ENCODE results near the gene HSD17B3.

DNA sequence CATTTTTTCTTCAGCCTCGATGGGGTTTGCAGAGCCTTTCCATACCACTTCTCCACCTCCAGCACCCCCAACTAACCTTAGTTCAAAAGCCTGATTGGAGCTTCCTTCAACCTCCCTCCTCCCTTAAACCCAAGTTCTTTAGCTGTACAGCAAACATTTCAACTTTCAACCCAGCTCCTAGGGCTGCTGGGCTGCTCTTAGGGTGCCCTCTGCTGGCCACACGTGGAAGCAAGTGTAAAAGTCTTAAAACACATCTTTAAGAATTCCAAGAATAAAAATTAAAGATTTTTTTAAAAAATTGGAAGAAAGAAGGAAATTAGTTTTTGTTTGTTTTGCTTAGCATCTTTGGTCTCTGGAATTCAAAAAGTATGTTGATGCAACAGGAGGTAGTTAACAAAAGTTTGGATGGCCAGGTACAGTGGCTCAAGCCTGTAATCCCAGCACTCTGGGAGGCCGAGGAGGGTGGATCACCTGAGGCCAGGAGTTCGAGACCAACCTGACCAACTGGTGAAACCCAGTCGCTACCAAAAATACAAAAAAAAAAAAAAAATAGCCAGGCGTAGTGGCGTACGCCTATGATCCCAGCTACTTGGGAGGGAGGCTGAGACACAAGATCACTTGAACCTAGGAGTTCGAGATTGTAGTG is 15.5 kb upstream of the HSD17B3 start:
- no peak for TF ChIP-seq POLR2A (IDR thresholded peaks at IDR 0.05)
- peak; percentile 67 to 79 (median 72) for TF ChIP-seq CTCF (IDR thresholded peaks at IDR 0.05)

Data from uterus (tissue), 2 donors.